GM23338 (cell line): ENCODE results near the gene TMIGD3. TPM values are rescaled to one million over a fixed set of nuclear protein-coding genes. Genes with fewer than 3 reads are reported as not detected.

Source experiments
- ATAC-seq: fragments of 200-7000 bp; cut with Tn5 transposase; 3 replicates; pipeline ENCODE4 v1.9.1; 2020
- DNase-seq: peaks from one replicate; pipeline ENCODE4 v3.0.0-alpha.2; 2015; ENCODE audit warnings: low spot score
- H2AFZ ChIP-seq: fragments of 200-600 bp; sonication (generic); 2 replicates; pipeline ENCODE4 v1.8.0; 2016; ENCODE audit warnings: antibody characterized with exemption, mild to moderate bottlenecking, moderate library complexity
- H3F3A ChIP-seq: fragments of 200-600 bp; sonication (generic); replicated peaks from 2 replicates; pipeline ENCODE4 v1.8.0; 2017; ENCODE audit warnings: antibody characterized with exemption, mixed run types, low read depth
- H3K27ac ChIP-seq: fragments of 200-600 bp; sonication (generic); 2 replicates; pipeline ENCODE4 v1.6.1; 2016; ENCODE audit warnings: low read depth
- H3K27me3 ChIP-seq: fragments of 200-600 bp; sonication (generic); 2 replicates; pipeline ENCODE4 v1.8.0; 2016; ENCODE audit warnings: mild to moderate bottlenecking, mixed run types, moderate library complexity; ENCODE audit not compliant: insufficient read depth
- H3K36me3 ChIP-seq: fragments of 200-600 bp; sonication (generic); 2 replicates; pipeline ENCODE4 v1.8.0; 2016; ENCODE audit warnings: mild to moderate bottlenecking; ENCODE audit not compliant: insufficient read depth
- H3K4me1 ChIP-seq: fragments of 200-600 bp; sonication (generic); 2 replicates; pipeline ENCODE4 v1.8.0; 2016; ENCODE audit warnings: mild to moderate bottlenecking, moderate library complexity; ENCODE audit not compliant: insufficient read depth
- H3K4me2 ChIP-seq: fragments of 200-600 bp; sonication (generic); 2 replicates; pipeline ENCODE4 v1.7.1; 2017; ENCODE audit warnings: mixed run types
- H3K4me3 ChIP-seq: fragments of 200-600 bp; sonication (generic); 2 replicates; pipeline ENCODE4 v1.6.1; 2016; ENCODE audit warnings: mixed run types
- H3K79me2 ChIP-seq: fragments of 200-600 bp; sonication (generic); replicated peaks from 2 replicates; pipeline ENCODE4 v1.8.0; 2017; ENCODE audit warnings: mild to moderate bottlenecking; ENCODE audit not compliant: insufficient read depth
- H3K9me2 ChIP-seq: fragments of 200-600 bp; sonication (generic); 2 replicates; pipeline ENCODE4 v1.8.0; 2017; ENCODE audit not compliant: insufficient read depth
- H4K20me1 ChIP-seq: fragments of 200-600 bp; sonication (generic); replicated peaks from 2 replicates; pipeline ENCODE4 v1.8.0; 2017; ENCODE audit warnings: mild to moderate bottlenecking; ENCODE audit not compliant: insufficient read depth
- H3K27ac Mint-ChIP-seq: 2 replicates; pipeline ENCODE4 v1.8.0; 2020; ENCODE audit warnings: inconsistent platforms, mild to moderate bottlenecking, moderate library complexity, mixed read lengths
- H3K27me3 Mint-ChIP-seq: 3 replicates; pipeline ENCODE4 v1.8.0; 2022; ENCODE audit warnings: low read depth, mild to moderate bottlenecking, moderate library complexity, mixed read lengths, inconsistent platforms; ENCODE audit not compliant: insufficient read depth, poor library complexity
- H3K36me3 Mint-ChIP-seq: 3 replicates; pipeline ENCODE4 v1.8.0; 2021; ENCODE audit warnings: low read depth, mild to moderate bottlenecking, inconsistent platforms, moderate library complexity, mixed read lengths
- H3K4me1 Mint-ChIP-seq: 3 replicates; pipeline ENCODE4 v1.8.0; 2020; ENCODE audit warnings: mild to moderate bottlenecking, inconsistent platforms, mixed read lengths
- H3K4me3 Mint-ChIP-seq: 3 replicates; pipeline ENCODE4 v1.8.0; 2021; ENCODE audit warnings: moderate library complexity, mild to moderate bottlenecking, inconsistent platforms, mixed read lengths
- H3K9me3 Mint-ChIP-seq: 3 replicates; pipeline ENCODE4 v1.8.0; 2020; ENCODE audit warnings: moderate library complexity, mild to moderate bottlenecking, inconsistent platforms, mixed read lengths
- CREB1 ChIP-seq: fragments of 250-450 bp; sonication (Bioruptor Pico); IDR thresholded peaks from 2 replicates; pipeline ENCODE4 v1.5.0; 2020; ENCODE audit warnings: low read depth, mild to moderate bottlenecking, moderate library complexity
- CTCF ChIP-seq, 2 experiments: fragments of 200-600 bp in 1 of 2; sonication (generic) in 1 of 2; conservative IDR thresholded peaks; 2 replicates each; pipeline versions ENCODE4 v1.5.1 to v1.6.1; 2016 to 2017; ENCODE audit warnings: antibody characterized with exemption in 2 of 2, low read depth in 2 of 2, mild to moderate bottlenecking in 2 of 2, moderate library complexity in 1 of 2
- ETS1 ChIP-seq: IDR thresholded peaks from 2 replicates; pipeline ENCODE4 v1.6.1; 2016; ENCODE audit warnings: antibody characterized with exemption
- EZH2 ChIP-seq: fragments of 200-600 bp; sonication (generic); IDR thresholded peaks from one replicate; pipeline ENCODE4 v1.8.0; 2017; ENCODE audit warnings: antibody characterized with exemption, mild to moderate bottlenecking, low read depth; ENCODE audit not compliant: unreplicated experiment
- JUNB ChIP-seq: IDR thresholded peaks from one replicate; pipeline ENCODE4 v1.6.1; 2016; ENCODE audit warnings: antibody characterized with exemption; ENCODE audit not compliant: unreplicated experiment
- NANOG ChIP-seq: IDR thresholded peaks from 2 replicates; pipeline ENCODE4 v1.6.1; 2016; ENCODE audit warnings: antibody characterized with exemption, borderline replicate concordance
- POLR2AphosphoS5 ChIP-seq: IDR thresholded peaks from 2 replicates; pipeline ENCODE4 v1.6.1; 2016; ENCODE audit warnings: antibody characterized with exemption, low read depth
- REST ChIP-seq: IDR thresholded peaks from one replicate; pipeline ENCODE4 v1.6.1; 2018; ENCODE audit warnings: antibody characterized with exemption; ENCODE audit not compliant: unreplicated experiment
- STAT1 ChIP-seq: IDR thresholded peaks from one replicate; pipeline ENCODE4 v1.6.1; 2016; ENCODE audit warnings: antibody characterized with exemption; ENCODE audit not compliant: unreplicated experiment
- ZNF114 ChIP-seq: fragments of 250-450 bp; sonication (Bioruptor Pico); IDR thresholded peaks from 2 replicates; pipeline ENCODE4 v1.5.0; 2020; ENCODE audit warnings: mild to moderate bottlenecking, moderate library complexity
- ZNF331 ChIP-seq: fragments of 250-450 bp; sonication (Bioruptor Pico); IDR thresholded peaks from 2 replicates; pipeline ENCODE4 v1.5.0; 2020; ENCODE audit warnings: low read depth, mild to moderate bottlenecking, moderate library complexity
- polyA plus RNA-seq: library from polyadenylated mRNA; unstranded; fragments of >200 nt; fragmentation: Nextera tagmentation; extraction: Ambion mirVana; gene quantifications from 2 replicates; pipeline ENCODE4 v1.2.1, GENCODE V29; 2016
- total RNA-seq: library from RNA; depleted of rRNA; stranded (reverse); fragments of >200 nt; shearing (Covaris generic); gene quantifications from 2 replicates; pipeline ENCODE4 v1.2.3, GENCODE V29; 2014

The TMIGD3 gene
- total and polyA plus RNA-seq, 2 experiments from 2014 or later: not detected

- H3K27ac Mint-ChIP-seq: no peak overlapping the region
- Histone ChIP-seq H3K4me1 (no peaks in the 10 kb centered on the region), H3K4me2 (no peak overlapping the region), H3F3A (no peaks in the 10 kb centered on the region), H3K27ac (no peak overlapping the region), H3K9me2 (no peaks in the 10 kb centered on the region), H2AFZ (no peak overlapping the region), H3K79me2 (no peaks in the 10 kb centered on the region), H4K20me1 (no peaks in the 10 kb centered on the region), H3K4me3 (no peak overlapping the region), H3K27me3 (no peaks in the 10 kb centered on the region), H3K36me3 (no peaks in the 10 kb centered on the region)
- no peak for DNase-seq
- H3K4me1 Mint-ChIP-seq: no peaks in the 10 kb centered on the region
- H3K4me3 Mint-ChIP-seq: no peak overlapping the region
- peaks cover 2% of the 10 kb centered on the region for H3K27me3 Mint-ChIP-seq
- no peaks in the 10 kb centered on the region for H3K36me3 Mint-ChIP-seq
- TF ChIP-seq STAT1 (no peak), ETS1 (no peak)
- no peaks in the 10 kb centered on the region; the same call in 2 of the 3 replicates for H3K9me3 Mint-ChIP-seq
- no peak for ATAC-seq
These were observed 49.8 kb upstream of the TMIGD3 start for GRCh38 chr1:111553196-111553595.

- Mint-ChIP-seq H3K36me3 (no peaks in the 10 kb centered on the region), H3K27ac (no peak overlapping the region), H3K4me3 (no peak overlapping the region), H3K9me3 (no peaks in the 10 kb centered on the region; the same call in 1 of the 3 replicates), H3K4me1 (no peaks in the 10 kb centered on the region), H3K27me3 (peaks cover 2% of the 10 kb centered on the region)
- H3K27ac ChIP-seq: no peak overlapping the region
- H3K36me3 ChIP-seq: no peaks in the 10 kb centered on the region
- H3K27me3 ChIP-seq: no peaks in the 10 kb centered on the region
- TF ChIP-seq REST (no peak), ETS1 (no peak), CTCF (conservative IDR thresholded peaks at IDR 0.05; ENCODE audit: low read depth in 2 of 2) (no peak), STAT1 (no peak), ZNF331 (CRISPR knock-in tag) (no peak), POLR2AphosphoS5 (no peak), NANOG (no peak), ZNF114 (CRISPR knock-in tag) (no peak), JUNB (no peak), EZH2 (no peak), CREB1 (CRISPR knock-in tag) (no peak)
- no peaks in the 10 kb centered on the region for H3F3A ChIP-seq
- H3K4me3 ChIP-seq: no peak overlapping the region
- ATAC-seq (no peak), DNase-seq (no peak)
- no peaks in the 10 kb centered on the region for H3K4me1 ChIP-seq
- H4K20me1 ChIP-seq: no peaks in the 10 kb centered on the region
- H3K9me2 ChIP-seq: no peaks in the 10 kb centered on the region
- H3K4me2 ChIP-seq: no peak overlapping the region
- H3K79me2 ChIP-seq: no peaks in the 10 kb centered on the region
- H2AFZ ChIP-seq: no peak overlapping the region
These were observed 49.2 kb upstream of the TMIGD3 start for GRCh38 chr1:111552587-111552986.
